Endothelial cell of umbilical vein (primary cell): ENCODE measurements around the gene ACAD11. TPM values are rescaled to one million over a fixed set of nuclear protein-coding genes. Genes with fewer than 3 reads are reported as not detected.

Experiments
- BruUV-seq: library from RNA; stranded (reverse); fragments of 400-500 nt; replicated peaks from 2 replicates; lab custom pipeline; 2021; lab: Mats Ljungman, UMichigan
- CTCF ChIA-PET: fragments of 300-600, 350-600 bp; sonication (Branson Sonifier 250); formaldehyde crosslinking; loops from one replicate; lab custom pipeline; 2021; ENCODE audit warnings: antibody characterized with exemption, inconsistent platforms; lab: Charles Lee
- POLR2A ChIA-PET: fragments of 300-600, 350-600 bp; sonication (Branson Sonifier 250); formaldehyde crosslinking; loops from one replicate; lab custom pipeline; 2021; ENCODE audit warnings: antibody characterized with exemption, inconsistent platforms; lab: Charles Lee
- DNase-seq: peaks from one replicate; pipeline ENCODE4 v3.0.0-alpha.2; 2011; ENCODE audit warnings: low read depth, low spot score
- FAIRE-seq: peaks from 2 replicates; lab custom pipeline; 2011; peaks lifted over from hg19 to GRCh38; lab: Jason Lieb, UNC
- H2AFZ ChIP-seq: 2 replicates; pipeline ENCODE4 v1.6.0; 2012; ENCODE audit warnings: low read depth, low read length, control low read depth, inconsistent platforms
- H3K27ac ChIP-seq: 2 replicates; pipeline ENCODE4 v1.5.1; 2011; ENCODE audit warnings: low read depth, mild to moderate bottlenecking, control low read depth, low read length, moderate library complexity; ENCODE audit not compliant: insufficient read depth
- H3K27me3 ChIP-seq, 2 experiments: 2 replicates each; pipeline versions ENCODE4 v1.6.0 to v1.6.1; 2011; ENCODE audit warnings: low read length in 2 of 2, mixed read lengths in 1 of 2; ENCODE audit not compliant: control insufficient read depth in 2 of 2, insufficient read depth in 2 of 2
- H3K36me3 ChIP-seq, 2 experiments: 2 replicates in 1 of 2; 3 replicates in 1 of 2; pipeline ENCODE4 v1.5.1; 2011; ENCODE audit warnings: low read length in 2 of 2, mild to moderate bottlenecking in 1 of 2, moderate library complexity in 1 of 2; ENCODE audit not compliant: control insufficient read depth in 2 of 2, insufficient read depth in 2 of 2; ENCODE audit errors: extremely low read depth in 1 of 2
- H3K4me1 ChIP-seq: 3 replicates; pipeline ENCODE4 v1.5.1; 2011; ENCODE audit warnings: mild to moderate bottlenecking, low read length; ENCODE audit not compliant: control insufficient read depth, insufficient read depth; ENCODE audit errors: extremely low read depth
- H3K4me2 ChIP-seq: 2 replicates; pipeline ENCODE4 v1.6.1; 2011; ENCODE audit warnings: low read length, control low read depth, mixed read lengths; ENCODE audit not compliant: insufficient read depth
- H3K4me3 ChIP-seq, 3 experiments: fragments of 200-600 bp in 1 of 3; sonication (generic), shearing (Covaris generic) in 1 of 3; replicated peaks in 1 of 3; 2 replicates each; pipeline ENCODE4 v1.5.1; 2011 to 2016; ENCODE audit warnings: control low read depth in 3 of 3, low read length in 3 of 3, mild to moderate bottlenecking in 2 of 3, inconsistent platforms in 1 of 3, low read depth in 1 of 3, moderate library complexity in 1 of 3; ENCODE audit not compliant: insufficient read depth in 1 of 3
- H3K79me2 ChIP-seq: 2 replicates; pipeline ENCODE4 v1.6.0; 2012; ENCODE audit warnings: low read length, inconsistent platforms; ENCODE audit not compliant: control insufficient read depth, insufficient read depth
- H3K9ac ChIP-seq: replicated peaks from 2 replicates; pipeline ENCODE3; 2011; ENCODE audit warnings: low read length, control low read depth; ENCODE audit not compliant: insufficient read depth; ENCODE audit errors: extremely low read depth
- H3K9me1 ChIP-seq: replicated peaks from 3 replicates; pipeline ENCODE4 v1.6.0; 2011; ENCODE audit warnings: mild to moderate bottlenecking, low read length; ENCODE audit not compliant: control insufficient read depth, insufficient read depth; ENCODE audit errors: extremely low read depth
- H3K9me3 ChIP-seq: replicated peaks from 2 replicates; pipeline ENCODE4 v1.5.1; 2012; ENCODE audit warnings: low read length, inconsistent platforms; ENCODE audit not compliant: control insufficient read depth, insufficient read depth
- H4K20me1 ChIP-seq: replicated peaks from 2 replicates; pipeline ENCODE3; 2011; ENCODE audit warnings: mild to moderate bottlenecking, low read length; ENCODE audit not compliant: control insufficient read depth, insufficient read depth; ENCODE audit errors: extremely low read depth
- CTCF ChIP-seq, 2 donors: IDR thresholded peaks; 1 replicate in 1 of 2; 2 replicates in 1 of 2; pipeline ENCODE4 v1.5.1; 2011; ENCODE audit warnings: low read length in 2 of 2, mild to moderate bottlenecking in 2 of 2, moderate library complexity in 2 of 2, control low read depth in 1 of 2, inconsistent platforms in 1 of 2, low read depth in 1 of 2; ENCODE audit not compliant: insufficient read depth in 1 of 2; ENCODE audit errors: extremely low read depth in 1 of 2
- EZH2 ChIP-seq: IDR thresholded peaks from 2 replicates; pipeline ENCODE4 v1.6.1; 2012; ENCODE audit warnings: borderline replicate concordance, low read depth, mild to moderate bottlenecking, moderate library complexity, low read length, inconsistent platforms; ENCODE audit not compliant: severe bottlenecking
- FOS ChIP-seq: IDR thresholded peaks from 2 replicates; pipeline ENCODE4 v1.6.1; 2011; ENCODE audit warnings: mild to moderate bottlenecking, low read length, moderate library complexity, borderline replicate concordance; ENCODE audit not compliant: insufficient read depth
- GATA2 ChIP-seq: IDR thresholded peaks from 2 replicates; pipeline ENCODE4 v1.7.0; 2011; ENCODE audit warnings: low read depth, mild to moderate bottlenecking, moderate library complexity, mixed read lengths, low read length; ENCODE audit not compliant: insufficient read length, insufficient read depth
- JUN ChIP-seq: IDR thresholded peaks from 2 replicates; pipeline ENCODE4 v1.6.1; 2011; ENCODE audit warnings: borderline replicate concordance, low read depth; ENCODE audit not compliant: insufficient read length, insufficient read depth
- MYC ChIP-seq: IDR thresholded peaks from one replicate; pipeline ENCODE4 v1.6.1; 2011; ENCODE audit warnings: mild to moderate bottlenecking, low read depth, low read length
- POLR2A ChIP-seq: IDR thresholded peaks from 2 replicates; pipeline ENCODE4 v1.6.1; 2012; ENCODE audit warnings: low read depth, mild to moderate bottlenecking, control low read depth, low read length
- POLR2AphosphoS5 ChIP-seq: IDR thresholded peaks from 2 replicates; pipeline ENCODE4 v1.6.1; 2012; ENCODE audit warnings: low read depth, mild to moderate bottlenecking, control low read depth, low read length, moderate library complexity; ENCODE audit not compliant: insufficient read depth
- dilution Hi-C: fragments of 300-500 bp; cut with MboI; formaldehyde crosslinking; loops from one replicate; pipeline ENCODE4 v1.15.0; 2019; ENCODE audit warnings: low sequenced_read_pairs; ENCODE audit not compliant: extremely low pct_ligation_motif_present
- intact Hi-C: fragments of 100-400 bp; cut with micrococcal nuclease; formaldehyde crosslinking; loops from one replicate; pipeline ENCODE4 v1.10.0; 2022
- polyA plus RNA-seq, 4 experiments: library from polyadenylated mRNA; depleted of rRNA in 3 of 4; stranded (reverse) in 3 of 4; unstranded in 1 of 4; fragments of >200 nt; gene quantifications; 2 replicates each; pipeline versions ENCODE4 v1.2.1 to v1.2.3, GENCODE V29; 2011 to 2012; ENCODE audit warnings: missing spikeins in 1 of 4
- total RNA-seq: library from RNA; stranded (reverse); gene quantifications from 2 replicates; pipeline ENCODE4 v1.2.3, GENCODE V29; 2021
- TF ChIP-seq, protein P1 (sequence below): IDR thresholded peaks from 2 replicates; pipeline ENCODE4 v1.6.1; 2011; ENCODE audit not compliant: insufficient read depth, insufficient read length

The ACAD11 gene
- total and polyA plus RNA-seq, 2 donors (not counting 3 experiments of a cell fraction or from before 2014, with no cell fraction given): 9.6 to 17.9 TPM

DNA sequence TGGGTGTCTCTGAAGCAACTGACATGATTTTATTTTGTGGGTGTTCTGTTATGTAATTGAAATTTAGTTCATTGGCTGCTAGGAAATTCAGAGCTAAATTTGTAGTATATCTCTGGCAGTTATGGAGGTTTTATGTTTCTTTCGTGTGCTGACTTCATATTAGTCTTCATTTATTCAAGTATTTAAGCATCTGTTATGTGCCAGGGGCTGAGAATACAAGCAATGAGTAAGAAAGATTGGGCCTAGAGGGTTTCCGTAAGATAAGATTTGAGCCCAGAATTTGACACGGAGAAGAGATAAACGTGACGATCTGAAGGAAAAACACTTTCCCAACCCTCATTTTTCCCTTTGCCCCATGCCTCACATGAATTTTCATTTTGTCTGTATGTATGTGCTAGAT lies 137.7 kb downstream of the ACAD11 start:
- no peak overlapping the region for H3K4me2 ChIP-seq
- H4K20me1 ChIP-seq: no peaks in the 10 kb centered on the region
- no TSS peak for BruUV-seq
- H2AFZ ChIP-seq: no peak overlapping the region
- no peaks in the 10 kb centered on the region for H3K9me3 ChIP-seq
- H3K79me2 ChIP-seq: no peaks in the 10 kb centered on the region
- TF ChIP-seq POLR2AphosphoS5 (no peak), CTCF (IDR thresholded peaks at IDR 0.05; ENCODE audit: extremely low read depth in 1 of 2, insufficient read depth in 1 of 2, low read depth in 1 of 2, low read length in 2 of 2) (no peak), GATA2 (no peak), POLR2A (no peak), FOS (no peak), JUN (no peak), MYC (no peak), EZH2 (no peak)
- TF ChIP-seq, protein P1, sequence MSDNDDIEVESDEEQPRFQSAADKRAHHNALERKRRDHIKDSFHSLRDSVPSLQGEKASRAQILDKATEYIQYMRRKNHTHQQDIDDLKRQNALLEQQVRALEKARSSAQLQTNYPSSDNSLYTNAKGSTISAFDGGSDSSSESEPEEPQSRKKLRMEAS: no peak
- no peak for FAIRE-seq
- H3K4me1 ChIP-seq: no peaks in the 10 kb centered on the region
- H3K9me1 ChIP-seq: no peaks in the 10 kb centered on the region
- DNase-seq: no peak
- intact Hi-C loops (no loop called here), dilution Hi-C loops (no loop called here)
- H3K9ac ChIP-seq: no peak overlapping the region
- POLR2A ChIA-PET: no interaction called here
- CTCF ChIA-PET: interaction anchor here (0.9 to 2.4 kb wide), 2 partner anchors 118 to 121 kb away, joined by 3 to 9 read pairs; no protein-coding TSS in a partner anchor
- H3K4me3 ChIP-seq: no peak overlapping the region
- peaks cover 16% of the 10 kb centered on the region in 2 experiments for H3K36me3 ChIP-seq
- no peak overlapping the region for H3K27ac ChIP-seq
- no peaks in the 10 kb centered on the region for H3K27me3 ChIP-seq
